A549 (cell line): ENCODE measurements around the gene DSG1. TPM values are rescaled to one million over a fixed set of nuclear protein-coding genes. Genes with fewer than 3 reads are reported as not detected.
A peak's percentile ranks its signal among the peaks of the same experiment; 100 is the strongest.

Source experiments
- ATAC-seq, 2 experiments: fragments of 200-7000 bp in 1 of 2; fragments of >200 bp in 1 of 2; cut with Nextera tagmentation in 1 of 2; cut with Tn5 transposase in 1 of 2; 3 replicates each; pipeline versions ENCODE4 v1.8.0 to v1.9.1; 2018 to 2020; ENCODE audit warnings: mild to moderate bottlenecking in 1 of 2, moderate library complexity in 1 of 2
- CTCF ChIA-PET: fragments of 300-600 bp; sonication (Branson Sonifier 250); formaldehyde crosslinking; extraction: SDS; loops from one replicate; lab custom pipeline; 2021; ENCODE audit warnings: antibody characterized with exemption, inconsistent platforms; lab: Yijun Ruan, JAX
- POLR2A ChIA-PET: fragments of 350-600 bp; formaldehyde crosslinking; extraction: SDS; loops from one replicate; lab custom pipeline; 2021; ENCODE audit warnings: antibody characterized with exemption, inconsistent platforms; lab: Yijun Ruan, JAX
- DNase-seq, 2 experiments: peaks; one replicate each; pipeline versions ENCODE4 v3.0.0 to v3.0.0-alpha.2; 2011 to 2016; ENCODE audit warnings: low read depth in 1 of 2, low spot score in 1 of 2
- FAIRE-seq: peaks from 2 replicates; lab custom pipeline; 2011; peaks lifted over from hg19 to GRCh38; lab: Jason Lieb, UNC
- H3K27ac ChIP-seq, 2 experiments: fragments of >200 bp; sonication (Bioruptor Twin); formaldehyde crosslinking; 3 replicates each; pipeline ENCODE4 v1.5.1; 2016 to 2017
- H3K4me1 ChIP-seq: fragments of >200 bp; sonication (Bioruptor Twin); formaldehyde crosslinking; 3 replicates; pipeline ENCODE4 v1.6.1; 2016
- H3K4me2 ChIP-seq: fragments of >200 bp; sonication (Bioruptor Twin); formaldehyde crosslinking; 3 replicates; pipeline ENCODE4 v1.6.1; 2016
- H3K4me3 ChIP-seq: fragments of >200 bp; sonication (Bioruptor Twin); formaldehyde crosslinking; 3 replicates; pipeline ENCODE4 v1.5.1; 2016
- H3K9me3 ChIP-seq: fragments of >200 bp; sonication (Bioruptor Twin); formaldehyde crosslinking; 3 replicates; pipeline ENCODE4 v1.6.1; 2016
- BHLHE40 ChIP-seq: IDR thresholded peaks from 2 replicates; pipeline ENCODE4 v1.6.1; 2012; ENCODE audit warnings: low read depth, low read length, inconsistent platforms
- CBX8 ChIP-seq: fragments of 200-600 bp; sonication (generic); IDR thresholded peaks from 2 replicates; pipeline ENCODE4 v1.6.1; 2016
- CEBPB ChIP-seq, 2 experiments: fragments of >200 bp in 1 of 2; sonication (Bioruptor Twin) in 1 of 2; formaldehyde crosslinking in 1 of 2; IDR thresholded peaks; 2 replicates each; pipeline ENCODE4 v1.6.1; 2012 to 2016
- CTCF ChIP-seq: fragments of >200 bp; sonication (Bioruptor Twin); formaldehyde crosslinking; IDR thresholded peaks from 3 replicates; pipeline ENCODE4 v1.5.1; 2016
- EHF ChIP-seq: fragments of 250-450 bp; sonication (Bioruptor Pico); IDR thresholded peaks from 2 replicates; pipeline ENCODE4 v1.5.0; 2020; ENCODE audit warnings: mild to moderate bottlenecking
- EP300 ChIP-seq, 2 experiments: fragments of >200 bp; sonication (Bioruptor Twin); formaldehyde crosslinking; IDR thresholded peaks; 2 replicates in 1 of 2; 3 replicates in 1 of 2; pipeline ENCODE4 v1.6.1; 2016 to 2017
- ESRRA ChIP-seq: fragments of 150-350 bp; IDR thresholded peaks from 2 replicates; pipeline ENCODE4 v1.6.1; 2014; ENCODE audit warnings: mild to moderate bottlenecking, low read length, borderline replicate concordance
- FOSB ChIP-seq: fragments of 250-450 bp; sonication (Bioruptor Pico); IDR thresholded peaks from 2 replicates; pipeline ENCODE4 v1.5.0; 2020; ENCODE audit warnings: mild to moderate bottlenecking, moderate library complexity
- FOXS1 ChIP-seq: fragments of 250-450 bp; sonication (Bioruptor Pico); IDR thresholded peaks from 2 replicates; pipeline ENCODE4 v1.5.0; 2020; ENCODE audit warnings: mild to moderate bottlenecking, moderate library complexity
- GATA3 ChIP-seq: IDR thresholded peaks from 2 replicates; pipeline ENCODE4 v1.6.1; 2012; ENCODE audit warnings: borderline replicate concordance
- HMGXB4 ChIP-seq: fragments of 250-450 bp; sonication (Bioruptor Pico); IDR thresholded peaks from 2 replicates; pipeline ENCODE4 v1.5.0; 2021; ENCODE audit warnings: mild to moderate bottlenecking, moderate library complexity, borderline replicate concordance
- JUNB ChIP-seq: fragments of >200 bp; sonication (Bioruptor Twin); formaldehyde crosslinking; IDR thresholded peaks from 2 replicates; pipeline ENCODE4 v1.6.1; 2016
- MAFK ChIP-seq: fragments of 450-650 bp; IDR thresholded peaks from 2 replicates; pipeline ENCODE4 v1.6.1; 2014; ENCODE audit not compliant: partially characterized antibody
- MAZ ChIP-seq: fragments of 150-350 bp; IDR thresholded peaks from 2 replicates; pipeline ENCODE4 v1.6.1; 2014; ENCODE audit warnings: antibody characterized with exemption, low read depth, low read length, borderline replicate concordance
- MYC ChIP-seq: IDR thresholded peaks from 2 replicates; pipeline ENCODE4 v1.6.1; 2012; ENCODE audit warnings: mild to moderate bottlenecking, inconsistent platforms, low read length, improper control_type of control experiment, borderline replicate concordance
- NPAS2 ChIP-seq: fragments of 250-450 bp; sonication (Bioruptor Pico); IDR thresholded peaks from 2 replicates; pipeline ENCODE4 v1.8.0; 2022; ENCODE audit warnings: mild to moderate bottlenecking, moderate library complexity, borderline replicate concordance
- PHF8 ChIP-seq: fragments of 200-600 bp; sonication (generic); IDR thresholded peaks from 2 replicates; pipeline ENCODE4 v1.6.1; 2016; ENCODE audit warnings: low read depth, mild to moderate bottlenecking, antibody characterized with exemption, moderate library complexity, borderline replicate concordance
- RAD21 ChIP-seq, 2 experiments: fragments of >200 bp in 1 of 2; sonication (Bioruptor Twin) in 1 of 2; formaldehyde crosslinking in 1 of 2; IDR thresholded peaks in 1 of 2; conservative IDR thresholded peaks in 1 of 2; 2 replicates in 1 of 2; 3 replicates in 1 of 2; pipeline ENCODE4 v1.6.1; 2012 to 2018; ENCODE audit warnings: inconsistent platforms in 1 of 2
- RCOR1 ChIP-seq: fragments of 150-350 bp; IDR thresholded peaks from 2 replicates; pipeline ENCODE4 v1.6.1; 2014; ENCODE audit warnings: antibody characterized with exemption, low read length, low read depth
- RNF2 ChIP-seq: fragments of 200-600 bp; sonication (generic); IDR thresholded peaks from 2 replicates; pipeline ENCODE4 v1.6.1; 2016; ENCODE audit warnings: low read depth, mild to moderate bottlenecking, antibody characterized with exemption, moderate library complexity, borderline replicate concordance
- SMC3 ChIP-seq: fragments of >200 bp; sonication (Bioruptor Twin); formaldehyde crosslinking; IDR thresholded peaks from 3 replicates; pipeline ENCODE4 v1.6.1; 2018; ENCODE audit warnings: inconsistent platforms
- TP53 ChIP-seq: fragments of 250-450 bp; sonication (Bioruptor Pico); IDR thresholded peaks from 2 replicates; pipeline ENCODE4 v1.5.0; 2021; ENCODE audit warnings: mild to moderate bottlenecking, moderate library complexity
- USF2 ChIP-seq: fragments of 450-650 bp; IDR thresholded peaks from 2 replicates; pipeline ENCODE4 v1.6.1; 2014; ENCODE audit warnings: antibody characterized with exemption
- ZC3H11A ChIP-seq: fragments of 450-650 bp; IDR thresholded peaks from 2 replicates; pipeline ENCODE4 v1.6.1; 2014; ENCODE audit warnings: antibody characterized with exemption, mild to moderate bottlenecking
- ZNF302 ChIP-seq: fragments of 250-450 bp; sonication (Bioruptor Pico); IDR thresholded peaks from 2 replicates; pipeline ENCODE4 v1.9.0; 2021; ENCODE audit warnings: inconsistent platforms, mild to moderate bottlenecking, moderate library complexity
- WGBS: methylation state at CpG from one replicate; pipeline ENCODE4 v1.1.6; 2017; ENCODE audit errors: missing lambda C conversion rate; 5-methylcytosine and 5-hydroxymethylcytosine counted together
- polyA minus RNA-seq: library from RNA; depleted of rRNA, polyadenylated mRNA; stranded (reverse); fragments of >200 nt; gene quantifications from 2 replicates; pipeline ENCODE4 v1.2.3, GENCODE V29; 2011; rRNA and poly(A)+ RNA removed
- polyA plus RNA-seq, 4 experiments: library from polyadenylated mRNA; depleted of rRNA in 3 of 4; stranded (reverse); fragments of >200 nt; fragmentation: RNase III in 1 of 4; extraction: RNeasy Plus Mini Kit Qiagen cat#74134 plus additional on column Dnase treatment in 1 of 4; gene quantifications; 2 replicates in 3 of 4; 3 replicates in 1 of 4; pipeline ENCODE4 v1.2.3, GENCODE V29; 2011 to 2017
- TF ChIP-seq, protein P1 (sequence below): fragments of 250-450 bp; sonication (Bioruptor Pico); IDR thresholded peaks from 2 replicates; pipeline ENCODE4 v1.5.0; 2020; ENCODE audit warnings: low read depth, mild to moderate bottlenecking, moderate library complexity

Gene DSG1
- polyA plus RNA-seq (2011; rRNA removed) (not detected in 2 replicates), polyA plus RNA-seq (2017; fragmentation: RNase III; extraction: RNeasy Plus Mini Kit Qiagen cat#74134 plus additional on column Dnase treatment) (not detected in 3 replicates), polyA minus RNA-seq (not detected in 2 replicates)
- not detected in 2 replicates for polyA plus RNA-seq (2012; cell fraction: cytosol; rRNA removed)
- polyA plus RNA-seq (2012; cell fraction: nucleus; rRNA removed) = not detected in 2 replicates

DNA sequence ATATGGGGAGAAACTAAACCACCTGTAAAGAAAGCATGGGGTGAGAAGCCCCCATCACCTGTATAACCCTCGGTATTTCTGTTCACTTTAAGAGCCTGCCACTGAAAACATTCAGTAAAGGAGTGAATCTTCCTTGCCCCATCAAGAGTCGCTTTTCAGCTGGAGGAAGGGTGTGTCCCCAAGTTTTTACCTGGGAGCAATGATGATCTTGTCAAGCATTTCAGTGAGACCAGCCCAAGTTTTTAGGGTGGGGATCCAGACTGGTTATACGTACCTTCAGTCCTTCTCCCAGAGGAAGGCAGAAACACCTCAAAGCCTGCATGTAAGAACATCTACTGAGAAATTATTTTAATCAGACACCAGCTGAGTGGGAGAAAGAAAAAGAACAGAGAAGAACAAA is at the start of gene DSG1:
Gene DSG1 (plus strand): TSS at position 301 of the 400 bp plus-strand sequence. CDS start 141 bp downstream, outside the sequence.
- H3K4me1 ChIP-seq = no peaks in the 10 kb centered on the region
- ATAC-seq (no peak), FAIRE-seq (no peak), DNase-seq (no peak)
- no peak within 1 kb of the TSS for H3K4me2 ChIP-seq
- ChIA-PET POLR2A (no interaction called here), CTCF (no interaction called here)
- no peak within 1 kb of the TSS for H3K4me3 ChIP-seq
- WGBS = 60% methylated on average over 3 of the region's 3 CpGs
- no peak within 1 kb of the TSS for H3K27ac ChIP-seq
- TF ChIP-seq, protein P1, sequence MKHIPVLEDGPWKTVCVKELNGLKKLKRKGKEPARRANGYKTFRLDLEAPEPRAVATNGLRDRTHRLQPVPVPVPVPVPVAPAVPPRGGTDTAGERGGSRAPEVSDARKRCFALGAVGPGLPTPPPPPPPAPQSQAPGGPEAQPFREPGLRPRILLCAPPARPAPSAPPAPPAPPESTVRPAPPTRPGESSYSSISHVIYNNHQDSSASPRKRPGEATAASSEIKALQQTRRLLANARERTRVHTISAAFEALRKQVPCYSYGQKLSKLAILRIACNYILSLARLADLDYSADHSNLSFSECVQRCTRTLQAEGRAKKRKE (CRISPR knock-in tag) = no peak
- TF ChIP-seq ZNF302 (CRISPR knock-in tag) = no peak
- no peak for TF ChIP-seq JUNB
- TF ChIP-seq TP53 (CRISPR knock-in tag) = no peak
- TF ChIP-seq CEBPB (IDR thresholded peaks at IDR 0.05) = no peak
- no peak for TF ChIP-seq RCOR1
- no peak for TF ChIP-seq EHF
- no peak for TF ChIP-seq FOSB (CRISPR knock-in tag)
- TF ChIP-seq USF2 = no peak
- no peak for TF ChIP-seq CTCF
- no peak for TF ChIP-seq BHLHE40
- no peak for TF ChIP-seq ZC3H11A
- H3K9me3 ChIP-seq = no peaks in the 10 kb centered on the region

- CTCF ChIA-PET = no interaction called here
- TF ChIP-seq PHF8 (no peak), FOSB (CRISPR knock-in tag) (no peak), SMC3 (no peak), RAD21 (conservative IDR thresholded peaks at IDR 0.05 in 1 of 2, IDR thresholded peaks at IDR 0.05 in 1 of 2) (no peak), EP300 (IDR thresholded peaks at IDR 0.05) (no peak)
- H3K4me3 ChIP-seq = no peak overlapping the region
- DNase-seq (no peak), FAIRE-seq (no peak), ATAC-seq (no peak)
- peak overlapping the region; percentile 50; the same call in 2 of the 3 replicates for H3K4me2 ChIP-seq
- peaks cover 11% of the 10 kb centered on the region; the same call in 2 of the 3 replicates for H3K4me1 ChIP-seq
- POLR2A ChIA-PET = no interaction called here
- WGBS = 10% methylated on average over 1 of the region's 1 CpG
- H3K27ac ChIP-seq = no peak overlapping the region
- H3K9me3 ChIP-seq = no peaks in the 10 kb centered on the region
These were observed 49.0 kb upstream of the DSG1 start for GRCh38 chr18:31268985-31269406.

DNA sequence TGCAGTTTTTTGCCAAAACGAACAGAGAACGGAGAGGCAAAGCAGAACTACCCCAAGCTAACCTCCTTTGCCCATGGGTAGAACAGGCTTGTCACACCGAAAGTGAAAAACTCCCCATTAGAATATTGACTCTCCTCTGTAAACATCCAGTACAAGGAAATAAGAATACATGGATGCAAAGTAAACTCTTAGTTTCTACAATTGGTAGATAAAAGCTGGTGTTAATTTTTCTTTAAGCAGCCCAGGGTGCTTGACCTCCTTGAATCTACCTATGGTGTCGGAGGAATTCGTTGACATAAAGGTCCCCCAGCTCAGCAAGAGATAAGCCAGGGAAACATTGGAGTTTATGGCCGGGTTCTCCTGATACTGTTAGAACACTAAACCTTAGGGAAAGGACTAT is 48.4 kb upstream of the DSG1 start:
- TF ChIP-seq MAZ (no peak), ESRRA (no peak), HMGXB4 (CRISPR knock-in tag) (no peak), MAFK (no peak), RNF2 (no peak), MYC (no peak), RAD21 (conservative IDR thresholded peaks at IDR 0.05 in 1 of 2, IDR thresholded peaks at IDR 0.05 in 1 of 2) (no peak), CBX8 (no peak), FOXS1 (CRISPR knock-in tag) (no peak), NPAS2 (CRISPR knock-in tag) (no peak), EHF (no peak), GATA3 (no peak)
- DNase-seq (no peak), ATAC-seq (no peak), FAIRE-seq (no peak)
- Histone ChIP-seq H3K4me2 (peak overlapping the region; percentile 50; the same call in 2 of the 3 replicates), H3K9me3 (no peaks in the 10 kb centered on the region), H3K4me3 (no peak overlapping the region), H3K4me1 (peaks cover 17% of the 10 kb centered on the region; the same call in 2 of the 3 replicates), H3K27ac (no peak overlapping the region)
- CTCF ChIA-PET = no interaction called here
- POLR2A ChIA-PET = no interaction called here
- WGBS = 35% methylated on average over 6 of the region's 6 CpGs
